Osteoblast (primary cell): ENCODE data around the gene ABCF2. TPM values are rescaled to one million over a fixed set of nuclear protein-coding genes. Genes with fewer than 3 reads are reported as not detected.

Experiments used
- DNase-seq: peaks from one replicate; pipeline ENCODE4 v3.0.0; 2011; ENCODE audit warnings: low spot score, mixed read lengths; ENCODE audit not compliant: insufficient read length; ENCODE audit errors: missing footprints
- H2AFZ ChIP-seq: 2 replicates; pipeline ENCODE4 v1.6.0; 2011; ENCODE audit warnings: mild to moderate bottlenecking, low read length
- H3K27ac ChIP-seq: 2 replicates; pipeline ENCODE4 v1.5.1; 2011; ENCODE audit warnings: mild to moderate bottlenecking, low read depth, low read length, moderate library complexity
- H3K27me3 ChIP-seq: 2 replicates; pipeline ENCODE4 v1.6.0; 2012; ENCODE audit warnings: mild to moderate bottlenecking, control low read depth, inconsistent platforms, low read length, moderate library complexity; ENCODE audit not compliant: insufficient read depth
- H3K36me3 ChIP-seq: 2 replicates; pipeline ENCODE4 v1.5.1; 2011; ENCODE audit warnings: mild to moderate bottlenecking, low read length, control low read depth, moderate library complexity; ENCODE audit not compliant: insufficient read depth
- H3K4me1 ChIP-seq: 2 replicates; pipeline ENCODE4 v1.5.1; 2011; ENCODE audit warnings: mild to moderate bottlenecking, low read length, control low read depth, moderate library complexity; ENCODE audit not compliant: insufficient read depth
- H3K4me2 ChIP-seq: 2 replicates; pipeline ENCODE4 v1.6.0; 2011; ENCODE audit warnings: mild to moderate bottlenecking, low read length; ENCODE audit not compliant: insufficient read depth
- H3K4me3 ChIP-seq: fragments of 200-600 bp; sonication (generic); 3 replicates; pipeline ENCODE4 v1.5.1; 2012; ENCODE audit warnings: mild to moderate bottlenecking, low read length, inconsistent platforms; ENCODE audit not compliant: insufficient read depth
- H3K79me2 ChIP-seq: 2 replicates; pipeline ENCODE4 v1.6.0; 2012; ENCODE audit warnings: mild to moderate bottlenecking, low read length, control low read depth, inconsistent platforms; ENCODE audit not compliant: insufficient read depth
- H3K9me3 ChIP-seq: 2 replicates; pipeline ENCODE4 v1.5.1; 2011; ENCODE audit warnings: low read depth, low read length, control low read depth
- H4K20me1 ChIP-seq: 2 replicates; pipeline ENCODE4 v1.6.0; 2012; ENCODE audit warnings: mild to moderate bottlenecking, low read length, control low read depth; ENCODE audit not compliant: insufficient read depth
- total RNA-seq: library from RNA; depleted of rRNA; stranded (reverse); fragments of >200 nt; gene quantifications from 2 replicates; pipeline ENCODE4 v1.2.3, GENCODE V29; 2012
- TF ChIP-seq, protein P1 (sequence below): IDR thresholded peaks from 2 replicates; pipeline ENCODE4 v1.5.1; 2011; ENCODE audit warnings: mild to moderate bottlenecking, low read depth, low read length, moderate library complexity; ENCODE audit errors: extremely low read depth

The ABCF2 gene
- total RNA-seq, 1 donor, result 65.9 TPM

DNA sequence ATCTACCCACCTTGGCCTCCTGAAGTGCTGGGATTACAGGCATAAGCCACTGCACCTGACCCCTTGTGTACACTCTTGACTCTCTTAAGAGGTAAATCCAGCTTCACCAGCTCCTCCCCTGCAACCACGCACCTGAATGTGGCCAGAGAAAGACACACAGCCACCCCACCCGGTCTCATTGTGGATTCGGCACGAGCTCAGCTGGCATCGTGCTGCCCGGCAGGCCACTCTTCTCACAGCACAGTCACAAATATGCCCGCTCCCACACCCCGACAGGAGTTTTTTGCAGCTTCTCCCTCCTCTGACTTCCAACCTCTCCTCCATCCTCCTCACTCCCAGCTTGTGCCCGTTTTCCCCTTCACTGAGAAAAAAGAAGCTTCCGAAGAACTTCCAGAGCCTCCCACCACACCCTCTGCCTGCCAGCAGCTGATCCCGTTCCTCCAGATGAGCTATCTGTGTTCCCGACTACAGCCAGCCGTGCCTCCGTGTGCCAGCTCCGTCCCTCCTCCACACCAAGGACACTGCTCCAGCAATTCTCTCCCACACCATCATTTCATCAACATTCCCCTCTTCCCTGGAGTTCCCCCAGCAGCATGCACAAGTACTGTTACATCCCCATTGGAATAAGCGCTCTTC, 29.5 kb upstream of the ABCF2 start:
- H3K27me3 ChIP-seq, result peaks cover 23% of the 10 kb centered on the region
- no peaks in the 10 kb centered on the region for H3K79me2 ChIP-seq
- no peaks in the 10 kb centered on the region for H3K9me3 ChIP-seq
- H3K4me2 ChIP-seq, result no peak overlapping the region
- H3K36me3 ChIP-seq, result no peaks in the 10 kb centered on the region
- H4K20me1 ChIP-seq, result peaks cover 5% of the 10 kb centered on the region
- no peak overlapping the region for H2AFZ ChIP-seq
- H3K27ac ChIP-seq, result no peak overlapping the region
- peak; percentile 76 for DNase-seq
- H3K4me1 ChIP-seq, result peaks cover 8% of the 10 kb centered on the region
- no peak overlapping the region for H3K4me3 ChIP-seq
- TF ChIP-seq, protein P1, sequence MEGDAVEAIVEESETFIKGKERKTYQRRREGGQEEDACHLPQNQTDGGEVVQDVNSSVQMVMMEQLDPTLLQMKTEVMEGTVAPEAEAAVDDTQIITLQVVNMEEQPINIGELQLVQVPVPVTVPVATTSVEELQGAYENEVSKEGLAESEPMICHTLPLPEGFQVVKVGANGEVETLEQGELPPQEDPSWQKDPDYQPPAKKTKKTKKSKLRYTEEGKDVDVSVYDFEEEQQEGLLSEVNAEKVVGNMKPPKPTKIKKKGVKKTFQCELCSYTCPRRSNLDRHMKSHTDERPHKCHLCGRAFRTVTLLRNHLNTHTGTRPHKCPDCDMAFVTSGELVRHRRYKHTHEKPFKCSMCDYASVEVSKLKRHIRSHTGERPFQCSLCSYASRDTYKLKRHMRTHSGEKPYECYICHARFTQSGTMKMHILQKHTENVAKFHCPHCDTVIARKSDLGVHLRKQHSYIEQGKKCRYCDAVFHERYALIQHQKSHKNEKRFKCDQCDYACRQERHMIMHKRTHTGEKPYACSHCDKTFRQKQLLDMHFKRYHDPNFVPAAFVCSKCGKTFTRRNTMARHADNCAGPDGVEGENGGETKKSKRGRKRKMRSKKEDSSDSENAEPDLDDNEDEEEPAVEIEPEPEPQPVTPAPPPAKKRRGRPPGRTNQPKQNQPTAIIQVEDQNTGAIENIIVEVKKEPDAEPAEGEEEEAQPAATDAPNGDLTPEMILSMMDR, result no peak

DNA sequence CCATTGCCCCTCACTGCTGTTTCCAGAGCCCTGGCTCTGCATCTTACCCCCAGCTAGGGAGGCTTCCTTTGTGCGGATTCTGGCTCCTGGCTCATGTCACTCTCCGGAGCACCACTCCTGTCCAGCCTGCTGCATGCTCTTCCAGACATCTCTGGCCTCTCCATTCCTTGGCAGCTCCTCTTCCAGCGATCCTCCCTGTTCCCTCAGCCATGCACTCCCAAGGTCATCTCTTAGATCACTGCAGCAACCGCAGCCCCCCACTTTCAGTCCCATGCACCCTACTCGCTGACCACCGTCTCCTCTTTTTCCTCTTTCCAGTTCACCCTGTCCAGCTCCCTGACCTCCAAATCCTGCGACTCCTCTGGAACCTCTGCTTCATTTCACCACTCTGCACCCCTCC, 28.4 kb upstream of the ABCF2 start:
- Histone ChIP-seq H3K79me2 (no peaks in the 10 kb centered on the region), H4K20me1 (no peaks in the 10 kb centered on the region), H3K4me3 (no peak overlapping the region), H3K4me1 (peaks cover 12% of the 10 kb centered on the region), H2AFZ (no peak overlapping the region), H3K36me3 (no peaks in the 10 kb centered on the region), H3K9me3 (no peaks in the 10 kb centered on the region), H3K4me2 (no peak overlapping the region), H3K27me3 (peaks cover 12% of the 10 kb centered on the region), H3K27ac (no peak overlapping the region)
- TF ChIP-seq, protein P1, result no peak
- DNase-seq, result peak; percentile 76

DNA sequence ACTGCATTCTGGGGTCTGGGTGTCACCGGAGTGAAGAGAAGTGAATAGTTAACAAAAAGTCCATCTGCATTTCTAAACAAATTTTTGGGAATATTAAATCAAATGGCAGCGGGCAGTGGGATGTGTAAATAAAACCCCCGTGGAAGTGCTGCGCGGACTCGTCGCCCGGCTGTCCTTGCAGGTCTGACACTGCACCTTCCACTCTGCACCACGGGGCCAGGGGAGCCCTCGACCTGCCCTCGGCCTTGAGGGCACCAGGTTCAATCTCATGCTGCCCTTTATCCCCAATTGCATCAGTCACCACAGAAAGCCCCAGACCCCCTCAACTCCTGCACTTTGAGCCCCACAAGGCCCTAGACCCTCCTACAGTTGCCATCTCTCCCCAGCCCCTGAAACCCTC, 27.8 kb upstream of the ABCF2 start:
- Histone ChIP-seq H2AFZ (no peak overlapping the region), H3K79me2 (no peaks in the 10 kb centered on the region), H3K9me3 (no peaks in the 10 kb centered on the region), H3K36me3 (no peaks in the 10 kb centered on the region), H4K20me1 (no peaks in the 10 kb centered on the region), H3K27me3 (peaks cover 10% of the 10 kb centered on the region), H3K4me2 (no peak overlapping the region), H3K27ac (no peak overlapping the region), H3K4me3 (no peak overlapping the region), H3K4me1 (peaks cover 14% of the 10 kb centered on the region)
- TF ChIP-seq, protein P1, result no peak
- DNase-seq, result no peak

DNA sequence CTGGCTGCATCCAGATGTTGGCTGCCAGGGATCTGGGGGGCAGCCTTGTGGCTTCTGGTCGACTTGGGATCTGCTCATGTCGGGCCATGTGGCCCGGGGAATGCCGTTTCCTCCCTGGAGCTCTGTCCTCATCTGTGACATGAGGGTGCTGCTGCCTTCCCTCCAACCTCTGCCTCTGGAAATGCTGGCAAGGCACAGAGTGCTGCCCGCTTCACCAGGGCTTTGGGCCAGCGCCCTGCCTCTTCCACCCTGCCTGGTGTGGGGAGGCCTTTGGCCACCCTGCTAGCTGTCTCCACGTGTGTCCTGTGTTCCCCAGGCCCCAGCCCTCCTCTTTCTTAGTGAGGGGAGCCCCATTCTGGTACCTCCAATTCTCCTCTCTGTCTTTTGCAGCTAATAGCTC, 27.3 kb upstream of the ABCF2 start:
- DNase-seq, result no peak
- Histone ChIP-seq H3K27me3 (peaks cover 10% of the 10 kb centered on the region), H3K79me2 (no peaks in the 10 kb centered on the region), H3K9me3 (no peaks in the 10 kb centered on the region), H3K4me1 (peaks cover 18% of the 10 kb centered on the region), H3K4me2 (no peak overlapping the region), H3K36me3 (no peaks in the 10 kb centered on the region), H2AFZ (no peak overlapping the region), H3K4me3 (no peak overlapping the region), H3K27ac (no peak overlapping the region), H4K20me1 (no peaks in the 10 kb centered on the region)
- TF ChIP-seq, protein P1, result no peak
